HepG2 (cell line): Measurements from ENCODE around the gene ADGRG1. TPM values are rescaled to one million over a fixed set of nuclear protein-coding genes. Genes with fewer than 3 reads are reported as not detected.
A peak's percentile ranks its signal among the peaks of the same experiment; 100 is the strongest.

Experiments
- BRCA1 ChIP-seq: sonication (generic); formaldehyde crosslinking; IDR thresholded peaks from 2 replicates; pipeline ENCODE4 v1.4.0; 2020; ENCODE audit warnings: missing genetic modification reagents
- DMAP1 ChIP-seq: IDR thresholded peaks from 2 replicates; pipeline ENCODE4 v1.6.1; 2016
- DZIP1 ChIP-seq: sonication (generic); formaldehyde crosslinking; IDR thresholded peaks from 2 replicates; pipeline ENCODE4 v1.5.0; 2020; ENCODE audit warnings: mild to moderate bottlenecking, missing genetic modification reagents
- KDM3A ChIP-seq: IDR thresholded peaks from 2 replicates; pipeline ENCODE4 v1.6.1; 2018; ENCODE audit warnings: low read depth, missing compliant biosample characterization
- KLF15 ChIP-seq: sonication (generic); formaldehyde crosslinking; IDR thresholded peaks from 2 replicates; pipeline ENCODE4 v1.8.1; 2023; ENCODE audit warnings: borderline replicate concordance, mild to moderate bottlenecking, inconsistent platforms, missing genetic modification reagents, mixed read lengths
- REPIN1 ChIP-seq: sonication (generic); formaldehyde crosslinking; IDR thresholded peaks from 2 replicates; pipeline ENCODE4 v1.8.0; 2022; ENCODE audit warnings: missing genetic modification reagents, low read depth, mild to moderate bottlenecking, borderline replicate concordance
- SRSF4 ChIP-seq: fragments of 200-400 bp; formaldehyde crosslinking; IDR thresholded peaks from one replicate; pipeline ENCODE4 v1.6.1; 2018; ENCODE audit warnings: mild to moderate bottlenecking, low read depth, low read length, moderate library complexity; ENCODE audit not compliant: poor library complexity, severe bottlenecking
- ZNF496 ChIP-seq: sonication (generic); formaldehyde crosslinking; IDR thresholded peaks from 2 replicates; pipeline ENCODE4 v1.8.1; 2023; ENCODE audit warnings: mild to moderate bottlenecking, moderate library complexity, missing genetic modification reagents; ENCODE audit not compliant: insufficient replicate concordance
- ZNF614 ChIP-seq: IDR thresholded peaks from 2 replicates; pipeline ENCODE4 v1.6.1; 2018; ENCODE audit warnings: missing biosample characterization, missing genetic modification reagents, inconsistent platforms, borderline replicate concordance
- ZNF775 ChIP-seq: sonication (generic); formaldehyde crosslinking; IDR thresholded peaks from 2 replicates; pipeline ENCODE4 v1.4.0; 2020; ENCODE audit warnings: missing genetic modification reagents, mild to moderate bottlenecking, moderate library complexity, borderline replicate concordance
- polyA plus RNA-seq, 8 experiments: library from polyadenylated mRNA; depleted of rRNA in 3 of 8; stranded (reverse) in 7 of 8; unstranded in 1 of 8; fragments of >200 nt; fragmentation: Illumina TruSeq in 4 of 8; extraction: Trizol in 4 of 8; gene quantifications; 2 replicates each; pipeline versions ENCODE4 v1.2.1 to v1.2.3, GENCODE V29; 2011 to 2016; ENCODE audit warnings: low read depth in 4 of 8, missing spikeins in 1 of 8, mixed read lengths in 1 of 8; ENCODE audit not compliant: insufficient read depth in 1 of 8
- total RNA-seq, 5 experiments: library from RNA; depleted of rRNA; stranded (reverse); fragments of >200 nt; fragmentation: Illumina TruSeq; extraction: Trizol; gene quantifications; 2 replicates each; pipeline ENCODE4 v1.2.3, GENCODE V29; 2016; ENCODE audit warnings: low read depth in 1 of 5
- TF ChIP-seq, protein P1 (sequence below): sonication (generic); formaldehyde crosslinking; IDR thresholded peaks from 2 replicates; pipeline ENCODE4 v1.4.0; 2020; ENCODE audit warnings: missing genetic modification reagents
- TF ChIP-seq, protein P2 (sequence below): sonication (generic); formaldehyde crosslinking; IDR thresholded peaks from 2 replicates; pipeline ENCODE4 v1.4.0; 2020; ENCODE audit warnings: missing genetic modification reagents
- TF ChIP-seq, protein P3 (sequence below): IDR thresholded peaks from 2 replicates; pipeline ENCODE4 v1.4.0; 2020; ENCODE audit warnings: mild to moderate bottlenecking, missing genetic modification reagents

ADGRG1 gene
- total and polyA plus RNA-seq, 2 of the 13 experiments (the other 11 are each of a cell fraction or from before 2014, with no cell fraction given) = 2.7 to 5.9 TPM

GRCh38 chr16:57606847-57607501, 21.5 kb upstream of the ADGRG1 start (continued):
- TF ChIP-seq, protein P1, sequence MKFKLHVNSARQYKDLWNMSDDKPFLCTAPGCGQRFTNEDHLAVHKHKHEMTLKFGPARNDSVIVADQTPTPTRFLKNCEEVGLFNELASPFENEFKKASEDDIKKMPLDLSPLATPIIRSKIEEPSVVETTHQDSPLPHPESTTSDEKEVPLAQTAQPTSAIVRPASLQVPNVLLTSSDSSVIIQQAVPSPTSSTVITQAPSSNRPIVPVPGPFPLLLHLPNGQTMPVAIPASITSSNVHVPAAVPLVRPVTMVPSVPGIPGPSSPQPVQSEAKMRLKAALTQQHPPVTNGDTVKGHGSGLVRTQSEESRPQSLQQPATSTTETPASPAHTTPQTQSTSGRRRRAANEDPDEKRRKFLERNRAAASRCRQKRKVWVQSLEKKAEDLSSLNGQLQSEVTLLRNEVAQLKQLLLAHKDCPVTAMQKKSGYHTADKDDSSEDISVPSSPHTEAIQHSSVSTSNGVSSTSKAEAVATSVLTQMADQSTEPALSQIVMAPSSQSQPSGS (CRISPR knock-in tag) = peak; percentile 46; the same call in 1 of the 2 replicates
- TF ChIP-seq DMAP1 (CRISPR knock-in tag) = 0 out of 2 replicates have a peak, but pooled peaks have one; percentile 40
- TF ChIP-seq, protein P2, sequence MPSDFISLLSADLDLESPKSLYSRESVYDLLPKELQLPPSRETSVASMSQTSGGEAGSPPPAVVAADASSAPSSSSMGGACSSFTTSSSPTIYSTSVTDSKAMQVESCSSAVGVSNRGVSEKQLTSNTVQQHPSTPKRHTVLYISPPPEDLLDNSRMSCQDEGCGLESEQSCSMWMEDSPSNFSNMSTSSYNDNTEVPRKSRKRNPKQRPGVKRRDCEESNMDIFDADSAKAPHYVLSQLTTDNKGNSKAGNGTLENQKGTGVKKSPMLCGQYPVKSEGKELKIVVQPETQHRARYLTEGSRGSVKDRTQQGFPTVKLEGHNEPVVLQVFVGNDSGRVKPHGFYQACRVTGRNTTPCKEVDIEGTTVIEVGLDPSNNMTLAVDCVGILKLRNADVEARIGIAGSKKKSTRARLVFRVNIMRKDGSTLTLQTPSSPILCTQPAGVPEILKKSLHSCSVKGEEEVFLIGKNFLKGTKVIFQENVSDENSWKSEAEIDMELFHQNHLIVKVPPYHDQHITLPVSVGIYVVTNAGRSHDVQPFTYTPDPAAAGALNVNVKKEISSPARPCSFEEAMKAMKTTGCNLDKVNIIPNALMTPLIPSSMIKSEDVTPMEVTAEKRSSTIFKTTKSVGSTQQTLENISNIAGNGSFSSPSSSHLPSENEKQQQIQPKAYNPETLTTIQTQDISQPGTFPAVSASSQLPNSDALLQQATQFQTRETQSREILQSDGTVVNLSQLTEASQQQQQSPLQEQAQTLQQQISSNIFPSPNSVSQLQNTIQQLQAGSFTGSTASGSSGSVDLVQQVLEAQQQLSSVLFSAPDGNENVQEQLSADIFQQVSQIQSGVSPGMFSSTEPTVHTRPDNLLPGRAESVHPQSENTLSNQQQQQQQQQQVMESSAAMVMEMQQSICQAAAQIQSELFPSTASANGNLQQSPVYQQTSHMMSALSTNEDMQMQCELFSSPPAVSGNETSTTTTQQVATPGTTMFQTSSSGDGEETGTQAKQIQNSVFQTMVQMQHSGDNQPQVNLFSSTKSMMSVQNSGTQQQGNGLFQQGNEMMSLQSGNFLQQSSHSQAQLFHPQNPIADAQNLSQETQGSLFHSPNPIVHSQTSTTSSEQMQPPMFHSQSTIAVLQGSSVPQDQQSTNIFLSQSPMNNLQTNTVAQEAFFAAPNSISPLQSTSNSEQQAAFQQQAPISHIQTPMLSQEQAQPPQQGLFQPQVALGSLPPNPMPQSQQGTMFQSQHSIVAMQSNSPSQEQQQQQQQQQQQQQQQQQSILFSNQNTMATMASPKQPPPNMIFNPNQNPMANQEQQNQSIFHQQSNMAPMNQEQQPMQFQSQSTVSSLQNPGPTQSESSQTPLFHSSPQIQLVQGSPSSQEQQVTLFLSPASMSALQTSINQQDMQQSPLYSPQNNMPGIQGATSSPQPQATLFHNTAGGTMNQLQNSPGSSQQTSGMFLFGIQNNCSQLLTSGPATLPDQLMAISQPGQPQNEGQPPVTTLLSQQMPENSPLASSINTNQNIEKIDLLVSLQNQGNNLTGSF = 0 out of 2 replicates have a peak, but pooled peaks have one; percentile 37
- TF ChIP-seq ZNF496 (CRISPR knock-in tag) = no peak
- no peak for TF ChIP-seq ZNF775 (CRISPR knock-in tag)
- TF ChIP-seq, protein P3, sequence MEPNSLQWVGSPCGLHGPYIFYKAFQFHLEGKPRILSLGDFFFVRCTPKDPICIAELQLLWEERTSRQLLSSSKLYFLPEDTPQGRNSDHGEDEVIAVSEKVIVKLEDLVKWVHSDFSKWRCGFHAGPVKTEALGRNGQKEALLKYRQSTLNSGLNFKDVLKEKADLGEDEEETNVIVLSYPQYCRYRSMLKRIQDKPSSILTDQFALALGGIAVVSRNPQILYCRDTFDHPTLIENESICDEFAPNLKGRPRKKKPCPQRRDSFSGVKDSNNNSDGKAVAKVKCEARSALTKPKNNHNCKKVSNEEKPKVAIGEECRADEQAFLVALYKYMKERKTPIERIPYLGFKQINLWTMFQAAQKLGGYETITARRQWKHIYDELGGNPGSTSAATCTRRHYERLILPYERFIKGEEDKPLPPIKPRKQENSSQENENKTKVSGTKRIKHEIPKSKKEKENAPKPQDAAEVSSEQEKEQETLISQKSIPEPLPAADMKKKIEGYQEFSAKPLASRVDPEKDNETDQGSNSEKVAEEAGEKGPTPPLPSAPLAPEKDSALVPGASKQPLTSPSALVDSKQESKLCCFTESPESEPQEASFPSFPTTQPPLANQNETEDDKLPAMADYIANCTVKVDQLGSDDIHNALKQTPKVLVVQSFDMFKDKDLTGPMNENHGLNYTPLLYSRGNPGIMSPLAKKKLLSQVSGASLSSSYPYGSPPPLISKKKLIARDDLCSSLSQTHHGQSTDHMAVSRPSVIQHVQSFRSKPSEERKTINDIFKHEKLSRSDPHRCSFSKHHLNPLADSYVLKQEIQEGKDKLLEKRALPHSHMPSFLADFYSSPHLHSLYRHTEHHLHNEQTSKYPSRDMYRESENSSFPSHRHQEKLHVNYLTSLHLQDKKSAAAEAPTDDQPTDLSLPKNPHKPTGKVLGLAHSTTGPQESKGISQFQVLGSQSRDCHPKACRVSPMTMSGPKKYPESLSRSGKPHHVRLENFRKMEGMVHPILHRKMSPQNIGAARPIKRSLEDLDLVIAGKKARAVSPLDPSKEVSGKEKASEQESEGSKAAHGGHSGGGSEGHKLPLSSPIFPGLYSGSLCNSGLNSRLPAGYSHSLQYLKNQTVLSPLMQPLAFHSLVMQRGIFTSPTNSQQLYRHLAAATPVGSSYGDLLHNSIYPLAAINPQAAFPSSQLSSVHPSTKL (CRISPR knock-in tag) = peak; percentile 74
- no peak for TF ChIP-seq SRSF4
- no peak for TF ChIP-seq BRCA1 (CRISPR knock-in tag)
- no peak for TF ChIP-seq KLF15
- TF ChIP-seq ZNF614 (CRISPR knock-in tag) = no peak
- peak; percentile 90; the same call in 1 of the 2 replicates for TF ChIP-seq REPIN1
- no peak for TF ChIP-seq DZIP1 (CRISPR knock-in tag)
- 0 out of 2 replicates have a peak, but pooled peaks have one; percentile 43 for TF ChIP-seq KDM3A (CRISPR knock-in tag)
